Suprapubic skin (tissue), 3 donors: ENCODE results near the gene CLCN6.

Source experiments
- CTCF ChIP-seq, 2 donors: fragments of 200-600 bp in 1 of 2; fragments of 450-650 bp in 1 of 2; sonication (generic) in 1 of 2; IDR thresholded peaks; one replicate each; pipeline ENCODE4 v1.5.1; 2016 to 2019; ENCODE audit warnings: antibody characterized with exemption in 2 of 2, mild to moderate bottlenecking in 1 of 2, moderate library complexity in 1 of 2
- EP300 ChIP-seq: sonication (generic); formaldehyde crosslinking; IDR thresholded peaks from one replicate; pipeline ENCODE4 v1.6.1; 2017; ENCODE audit warnings: antibody characterized with exemption
- POLR2A ChIP-seq, 2 donors: fragments of 450-650 bp; IDR thresholded peaks; one replicate each; pipeline ENCODE4 v1.6.1; 2017; ENCODE audit warnings: antibody characterized with exemption in 2 of 2, mild to moderate bottlenecking in 2 of 2, moderate library complexity in 2 of 2

GRCh38 chr1:11831945-11832725, 26.1 kb downstream of the CLCN6 start:
- TF ChIP-seq CTCF (IDR thresholded peaks at IDR 0.05) = no peak
- TF ChIP-seq POLR2A (IDR thresholded peaks at IDR 0.05) = no peak
- no peak for TF ChIP-seq EP300
